SK-N-SH (cell line): ENCODE results near the gene FOXRED1. TPM values are rescaled to one million over a fixed set of nuclear protein-coding genes. Genes with fewer than 3 reads are reported as not detected.

ENCODE experiments used
- CTCF ChIA-PET: fragments of 300-600, 350-600 bp; formaldehyde crosslinking; extraction: SDS; loops from one replicate; lab custom pipeline; 2021; lab: Yijun Ruan, JAX
- POLR2A ChIA-PET: fragments of 350-600 bp; sonication (Branson Sonifier 250); formaldehyde crosslinking; extraction: SDS; loops from one replicate; lab custom pipeline; 2020; ENCODE audit warnings: antibody characterized with exemption, inconsistent platforms; lab: Yijun Ruan, JAX
- DNase-seq: peaks from one replicate; pipeline ENCODE4 v3.0.0; 2012
- H2AFZ ChIP-seq: fragments of 200-600 bp; sonication (generic); 2 replicates; pipeline ENCODE4 v1.8.1; 2016; ENCODE audit warnings: antibody characterized with exemption, mild to moderate bottlenecking, low read depth
- H3F3A ChIP-seq: fragments of 200-600 bp; sonication (generic); replicated peaks from 2 replicates; pipeline ENCODE3; 2016; ENCODE audit warnings: antibody characterized with exemption, mild to moderate bottlenecking; ENCODE audit not compliant: insufficient read depth
- H3K27ac ChIP-seq, 2 experiments: fragments of 200-500 bp in 1 of 2; fragments of 200-600 bp in 1 of 2; sonication (Bioruptor generic) in 1 of 2; sonication (generic), shearing (Covaris generic) in 1 of 2; 2 replicates each; pipeline versions ENCODE4 v1.5.1 to v1.6.1; 2014 to 2016; ENCODE audit warnings: low read depth in 2 of 2, inconsistent platforms in 1 of 2, low read length in 1 of 2, mild to moderate bottlenecking in 1 of 2, mixed read lengths in 1 of 2
- H3K27me3 ChIP-seq: fragments of 200-600 bp; sonication (generic), shearing (Covaris generic); 2 replicates; pipeline ENCODE4 v1.6.1; 2016; ENCODE audit warnings: mixed run types; ENCODE audit not compliant: insufficient read depth
- H3K36me3 ChIP-seq, 2 experiments: fragments of 200-500 bp in 1 of 2; fragments of 200-600 bp in 1 of 2; sonication (Bioruptor generic) in 1 of 2; sonication (generic) in 1 of 2; replicated peaks in 1 of 2; 2 replicates each; pipeline versions ENCODE3 to v1.5.1; 2014 to 2016; ENCODE audit warnings: low read length in 1 of 2, mild to moderate bottlenecking in 1 of 2; ENCODE audit not compliant: insufficient read depth in 2 of 2, control insufficient read depth in 1 of 2
- H3K4me1 ChIP-seq, 2 experiments: fragments of 200-500 bp in 1 of 2; fragments of 200-600 bp in 1 of 2; sonication (Bioruptor generic) in 1 of 2; sonication (generic), shearing (Covaris generic) in 1 of 2; 2 replicates each; pipeline versions ENCODE4 v1.5.1 to v1.6.1; 2014 to 2016; ENCODE audit warnings: low read depth in 1 of 2, low read length in 1 of 2, mixed run types in 1 of 2; ENCODE audit not compliant: insufficient read depth in 2 of 2, control insufficient read depth in 1 of 2
- H3K4me2 ChIP-seq: fragments of 200-600 bp; sonication (generic), shearing (Covaris generic); 2 replicates; pipeline ENCODE4 v1.6.1; 2017; ENCODE audit warnings: mixed run types
- H3K4me3 ChIP-seq, 2 experiments: fragments of 200-500 bp in 1 of 2; fragments of 200-600 bp in 1 of 2; sonication (Bioruptor generic) in 1 of 2; sonication (generic), shearing (Covaris generic) in 1 of 2; 2 replicates each; pipeline versions ENCODE4 v1.5.1 to v1.8.1; 2014 to 2016; ENCODE audit warnings: low read depth in 2 of 2, inconsistent platforms in 1 of 2, low read length in 1 of 2, mild to moderate bottlenecking in 1 of 2, mixed read lengths in 1 of 2, moderate library complexity in 1 of 2
- H3K79me2 ChIP-seq: fragments of 200-600 bp; sonication (generic); 2 replicates; pipeline ENCODE4 v1.8.1; 2017; ENCODE audit warnings: mild to moderate bottlenecking; ENCODE audit not compliant: insufficient read depth
- H3K9ac ChIP-seq: fragments of 200-600 bp; sonication (generic); 2 replicates; pipeline ENCODE4 v1.6.1; 2017; ENCODE audit warnings: mixed run types
- H3K9me2 ChIP-seq: fragments of 200-600 bp; sonication (generic); 2 replicates; pipeline ENCODE4 v1.6.1; 2017; ENCODE audit warnings: mixed run types
- H3K9me3 ChIP-seq: fragments of 200-600 bp; sonication (generic); 2 replicates; pipeline ENCODE4 v1.6.1; 2017; ENCODE audit warnings: mixed run types, mild to moderate bottlenecking, moderate library complexity
- H4K20me1 ChIP-seq: fragments of 200-600 bp; sonication (generic); 2 replicates; pipeline ENCODE4 v1.6.1; 2017; ENCODE audit warnings: mild to moderate bottlenecking, mixed run types; ENCODE audit not compliant: insufficient read depth
- CHD2 ChIP-seq: fragments of 150-350 bp; IDR thresholded peaks from 2 replicates; pipeline ENCODE4 v1.6.1; 2018; ENCODE audit warnings: low read length; ENCODE audit not compliant: partially characterized antibody
- ELF1 ChIP-seq: IDR thresholded peaks from 2 replicates; pipeline ENCODE4 v1.4.0; 2012
- FOSL2 ChIP-seq: IDR thresholded peaks from 2 replicates; pipeline ENCODE4 v1.4.0; 2012; ENCODE audit warnings: low read depth, mild to moderate bottlenecking, moderate library complexity, borderline replicate concordance
- FOXJ3 ChIP-seq: sonication (generic); formaldehyde crosslinking; IDR thresholded peaks from 2 replicates; pipeline ENCODE4 v1.5.1; 2020; ENCODE audit warnings: mild to moderate bottlenecking, missing genetic modification reagents
- GABPA ChIP-seq: IDR thresholded peaks from 2 replicates; pipeline ENCODE4 v1.4.0; 2012; ENCODE audit warnings: low read depth, mild to moderate bottlenecking
- NFIC ChIP-seq: IDR thresholded peaks from 2 replicates; pipeline ENCODE4 v1.4.0; 2012; ENCODE audit warnings: borderline replicate concordance
- PBX3 ChIP-seq: IDR thresholded peaks from 2 replicates; pipeline ENCODE4; 2012
- POLR2AphosphoS5 ChIP-seq: IDR thresholded peaks from 2 replicates; pipeline ENCODE4 v1.6.1; 2012; ENCODE audit warnings: low read depth, low read length
- SMC3 ChIP-seq: IDR thresholded peaks from 2 replicates; pipeline ENCODE4 v1.6.1; 2012; ENCODE audit warnings: low read depth, low read length, improper control_type of control experiment
- TCF12 ChIP-seq: IDR thresholded peaks from 2 replicates; pipeline ENCODE4 v1.4.0; 2012
- USF2 ChIP-seq: fragments of 150-350 bp; IDR thresholded peaks from 2 replicates; pipeline ENCODE4 v1.6.1; 2017; ENCODE audit warnings: antibody characterized with exemption, low read length, low read depth, borderline replicate concordance
- YY1 ChIP-seq: IDR thresholded peaks from 2 replicates; pipeline ENCODE4 v1.4.0; 2012; ENCODE audit warnings: low read depth, mild to moderate bottlenecking
- WGBS: methylation state at CpG from one replicate; pipeline ENCODE4 v1.1.6; 2017; ENCODE audit warnings: low lambda C conversion rate; 5-methylcytosine and 5-hydroxymethylcytosine counted together
- polyA plus RNA-seq, 3 experiments: library from polyadenylated mRNA; depleted of rRNA; stranded (reverse); fragments of >200 nt; gene quantifications; 2 replicates each; pipeline ENCODE4 v1.2.3, GENCODE V29; 2012
- TF ChIP-seq, protein P1 (sequence below): IDR thresholded peaks from 2 replicates; pipeline ENCODE4 v1.6.1; 2012; ENCODE audit warnings: mild to moderate bottlenecking, low read depth, low read length, moderate library complexity

Gene FOXRED1
- polyA plus RNA-seq, 1 of the 3 experiments (the other 2 are of a cell fraction), result 35.2 TPM

GRCh38 chr11:126263489-126263888, 5.5 kb upstream of the FOXRED1 start (continued):
- TF ChIP-seq GABPA, result no peak
- TF ChIP-seq PBX3, result no peak
- TF ChIP-seq, protein P1, sequence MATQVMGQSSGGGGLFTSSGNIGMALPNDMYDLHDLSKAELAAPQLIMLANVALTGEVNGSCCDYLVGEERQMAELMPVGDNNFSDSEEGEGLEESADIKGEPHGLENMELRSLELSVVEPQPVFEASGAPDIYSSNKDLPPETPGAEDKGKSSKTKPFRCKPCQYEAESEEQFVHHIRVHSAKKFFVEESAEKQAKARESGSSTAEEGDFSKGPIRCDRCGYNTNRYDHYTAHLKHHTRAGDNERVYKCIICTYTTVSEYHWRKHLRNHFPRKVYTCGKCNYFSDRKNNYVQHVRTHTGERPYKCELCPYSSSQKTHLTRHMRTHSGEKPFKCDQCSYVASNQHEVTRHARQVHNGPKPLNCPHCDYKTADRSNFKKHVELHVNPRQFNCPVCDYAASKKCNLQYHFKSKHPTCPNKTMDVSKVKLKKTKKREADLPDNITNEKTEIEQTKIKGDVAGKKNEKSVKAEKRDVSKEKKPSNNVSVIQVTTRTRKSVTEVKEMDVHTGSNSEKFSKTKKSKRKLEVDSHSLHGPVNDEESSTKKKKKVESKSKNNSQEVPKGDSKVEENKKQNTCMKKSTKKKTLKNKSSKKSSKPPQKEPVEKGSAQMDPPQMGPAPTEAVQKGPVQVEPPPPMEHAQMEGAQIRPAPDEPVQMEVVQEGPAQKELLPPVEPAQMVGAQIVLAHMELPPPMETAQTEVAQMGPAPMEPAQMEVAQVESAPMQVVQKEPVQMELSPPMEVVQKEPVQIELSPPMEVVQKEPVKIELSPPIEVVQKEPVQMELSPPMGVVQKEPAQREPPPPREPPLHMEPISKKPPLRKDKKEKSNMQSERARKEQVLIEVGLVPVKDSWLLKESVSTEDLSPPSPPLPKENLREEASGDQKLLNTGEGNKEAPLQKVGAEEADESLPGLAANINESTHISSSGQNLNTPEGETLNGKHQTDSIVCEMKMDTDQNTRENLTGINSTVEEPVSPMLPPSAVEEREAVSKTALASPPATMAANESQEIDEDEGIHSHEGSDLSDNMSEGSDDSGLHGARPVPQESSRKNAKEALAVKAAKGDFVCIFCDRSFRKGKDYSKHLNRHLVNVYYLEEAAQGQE, result no peak

DNA sequence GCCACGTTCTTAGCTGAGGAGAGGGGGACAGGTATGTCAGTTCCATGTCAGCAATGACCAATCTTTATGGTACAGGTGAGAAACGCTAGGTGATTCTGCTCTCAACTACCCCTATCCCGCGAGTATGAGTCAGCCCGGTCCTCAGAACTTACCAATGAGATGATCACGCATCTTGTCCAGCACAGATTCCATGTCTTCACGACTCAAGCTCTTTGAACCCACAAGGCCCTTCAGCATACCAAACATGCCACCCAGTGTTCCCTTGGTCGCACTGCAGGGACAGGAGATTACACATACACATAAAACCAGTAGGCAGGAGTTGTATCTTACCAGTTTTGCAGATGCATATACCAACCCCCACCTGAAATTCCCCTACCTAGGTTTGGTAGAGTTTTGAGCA, 3.1 kb upstream of the FOXRED1 start:
- no peaks in the 10 kb centered on the region for H3K9me2 ChIP-seq
- no peak for TF ChIP-seq FOXJ3 (CRISPR knock-in tag)
- TF ChIP-seq SMC3, result no peak
- TF ChIP-seq CHD2, result no peak
- peaks cover 39% of the 10 kb centered on the region for H3K79me2 ChIP-seq
- no peak overlapping the region for H2AFZ ChIP-seq
- no peaks in the 10 kb centered on the region for H4K20me1 ChIP-seq
- 91% methylated on average over 8 of the region's 8 CpGs for WGBS
- peaks cover 17% of the 10 kb centered on the region for H3F3A ChIP-seq
- no peaks in the 10 kb centered on the region for H3K9me3 ChIP-seq
- peaks cover 62 to 63% of the 10 kb centered on the region in 2 experiments for H3K36me3 ChIP-seq
- no peak overlapping the region for H3K27ac ChIP-seq
- no peak overlapping the region for H3K4me2 ChIP-seq
- H3K27me3 ChIP-seq, result no peaks in the 10 kb centered on the region
- ChIA-PET CTCF (no interaction called here), POLR2A (no interaction called here)
- no peak overlapping the region for H3K9ac ChIP-seq
- peaks cover 9 to 12% of the 10 kb centered on the region in 2 experiments for H3K4me1 ChIP-seq
- DNase-seq, result no peak
- no peak overlapping the region for H3K4me3 ChIP-seq

DNA sequence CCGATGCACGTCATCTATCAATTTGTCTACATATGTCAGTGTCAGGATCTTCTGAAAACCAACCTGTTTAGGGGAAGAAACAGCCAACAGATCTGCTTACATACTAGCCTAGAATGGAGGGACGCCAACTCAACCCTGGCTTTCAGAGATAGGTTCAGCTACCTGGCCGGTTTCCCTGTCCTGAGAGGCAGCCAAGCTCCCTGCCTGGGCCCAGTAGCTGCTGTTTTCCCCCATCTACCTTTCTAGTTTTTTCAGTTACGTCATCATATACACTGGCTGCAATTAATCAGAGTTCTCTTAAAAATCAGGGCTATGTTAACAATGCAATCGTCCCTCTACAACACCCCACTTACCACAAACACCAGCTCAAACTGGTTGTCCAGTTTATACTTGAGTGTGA, 1.3 kb upstream of the FOXRED1 start:
- ChIA-PET CTCF (interaction anchor here (0.8 kb wide), 1 partner anchor 213 kb away, joined by 3 read pairs; no protein-coding TSS in a partner anchor), POLR2A (interaction anchor here (0.6 to 2.7 kb wide), 2 partner anchors 14 to 52 kb away, joined by 3 to 12 read pairs; partner anchors contain the start of gene TIRAP)
- Histone ChIP-seq H3K4me1 (peaks cover 9 to 12% of the 10 kb centered on the region in 2 experiments), H3K9ac (peak overlapping the region; percentile 89), H3K4me2 (peak overlapping the region; percentile 99), H3K79me2 (peaks cover 46% of the 10 kb centered on the region), H3K9me2 (no peaks in the 10 kb centered on the region), H4K20me1 (no peaks in the 10 kb centered on the region), H3K27me3 (no peaks in the 10 kb centered on the region), H3K27ac (peak overlapping the region; percentile 87 to 95; a peak in 3 of 4 replicates), H3K9me3 (no peaks in the 10 kb centered on the region), H3F3A (peaks cover 4% of the 10 kb centered on the region), H3K4me3 (peak overlapping the region; percentile 72 to 94), H3K36me3 (peaks cover 50 to 53% of the 10 kb centered on the region in 2 experiments), H2AFZ (no peak overlapping the region; the same call in 1 of the 2 replicates)
- DNase-seq, result no peak
- TF ChIP-seq NFIC, result no peak
- no peak for TF ChIP-seq ELF1
- TF ChIP-seq FOSL2, result no peak
- TF ChIP-seq TCF12, result no peak
- peak; percentile 17; the same call in 1 of the 2 replicates for TF ChIP-seq POLR2AphosphoS5
- no peak for TF ChIP-seq USF2
- TF ChIP-seq YY1, result no peak
- 67% methylated on average over 6 of the region's 6 CpGs for WGBS
